HEK293 (cell line): ENCODE results near the gene MALAT1.

Experiments used
- CTCF ChIP-seq: fragments of 450-650 bp; formaldehyde crosslinking; IDR thresholded peaks from 2 replicates; pipeline ENCODE4 v1.5.1; 2016; ENCODE audit warnings: missing biosample characterization, missing genetic modification characterization
- GLIS1 ChIP-seq: fragments of 450-650 bp; formaldehyde crosslinking; IDR thresholded peaks from 2 replicates; pipeline ENCODE4 v1.5.1; 2016; ENCODE audit warnings: missing biosample characterization, missing genetic modification characterization
- HOXA7 ChIP-seq: sonication (generic); formaldehyde crosslinking; IDR thresholded peaks from 2 replicates; pipeline ENCODE4 v1.8.1; 2022; ENCODE audit warnings: missing genetic modification reagents, borderline replicate concordance
- HOXD13 ChIP-seq: sonication (generic); formaldehyde crosslinking; IDR thresholded peaks from 2 replicates; pipeline ENCODE4 v1.8.0; 2022; ENCODE audit warnings: missing genetic modification reagents, borderline replicate concordance
- KLF10 ChIP-seq: fragments of 450-650 bp; IDR thresholded peaks from 2 replicates; pipeline ENCODE4 v1.5.1; 2018; ENCODE audit warnings: missing biosample characterization, mild to moderate bottlenecking, missing genetic modification characterization
- KLF16 ChIP-seq: fragments of 450-650 bp; formaldehyde crosslinking; IDR thresholded peaks from 2 replicates; pipeline ENCODE4 v1.5.1; 2017; ENCODE audit warnings: missing biosample characterization, missing genetic modification characterization
- OSR2 ChIP-seq: fragments of 450-650 bp; formaldehyde crosslinking; IDR thresholded peaks from 2 replicates; pipeline ENCODE4 v1.5.1; 2016; ENCODE audit warnings: missing biosample characterization, missing genetic modification characterization
- PRDM2 ChIP-seq: fragments of 450-650 bp; formaldehyde crosslinking; IDR thresholded peaks from 2 replicates; pipeline ENCODE4 v1.5.1; 2016; ENCODE audit warnings: missing biosample characterization, missing genetic modification characterization, borderline replicate concordance
- TSHZ1 ChIP-seq: fragments of 450-650 bp; formaldehyde crosslinking; IDR thresholded peaks from 2 replicates; pipeline ENCODE4 v1.5.1; 2016; ENCODE audit warnings: missing biosample characterization, missing genetic modification characterization, borderline replicate concordance
- YY1 ChIP-seq: fragments of 450-650 bp; formaldehyde crosslinking; IDR thresholded peaks from 2 replicates; pipeline ENCODE4 v1.5.1; 2018; ENCODE audit warnings: missing biosample characterization, missing genetic modification characterization
- ZBTB7A ChIP-seq: fragments of 450-650 bp; formaldehyde crosslinking; IDR thresholded peaks from 2 replicates; pipeline ENCODE4 v1.5.1; 2016; ENCODE audit warnings: low read depth, missing biosample characterization, missing genetic modification characterization
- ZIC2 ChIP-seq: fragments of 450-650 bp; formaldehyde crosslinking; IDR thresholded peaks from 2 replicates; pipeline ENCODE4 v1.5.1; 2016; ENCODE audit warnings: missing biosample characterization, missing genetic modification characterization
- ZNF132 ChIP-seq: fragments of 450-650 bp; formaldehyde crosslinking; IDR thresholded peaks from 2 replicates; pipeline ENCODE4 v1.5.1; 2017; ENCODE audit warnings: missing biosample characterization, missing genetic modification characterization, borderline replicate concordance
- ZNF155 ChIP-seq: fragments of 450-650 bp; formaldehyde crosslinking; IDR thresholded peaks from 2 replicates; pipeline ENCODE4 v1.5.1; 2016; ENCODE audit warnings: missing biosample characterization, missing genetic modification characterization
- ZNF157 ChIP-seq: fragments of 450-650 bp; formaldehyde crosslinking; IDR thresholded peaks from 2 replicates; pipeline ENCODE4 v1.5.1; 2016; ENCODE audit warnings: missing biosample characterization, missing genetic modification characterization
- ZNF2 ChIP-seq: fragments of 450-650 bp; formaldehyde crosslinking; IDR thresholded peaks from 2 replicates; pipeline ENCODE4 v1.5.1; 2016; ENCODE audit warnings: missing biosample characterization, missing genetic modification characterization
- ZNF248 ChIP-seq: fragments of 450-650 bp; formaldehyde crosslinking; IDR thresholded peaks from 2 replicates; pipeline ENCODE4 v1.5.1; 2017; ENCODE audit warnings: missing biosample characterization, missing genetic modification characterization
- ZNF354C ChIP-seq: fragments of 450-650 bp; formaldehyde crosslinking; IDR thresholded peaks from 2 replicates; pipeline ENCODE4 v1.5.1; 2016; ENCODE audit warnings: missing biosample characterization, missing genetic modification characterization, low read depth, borderline replicate concordance
- ZNF423 ChIP-seq: fragments of 450-650 bp; formaldehyde crosslinking; IDR thresholded peaks from 2 replicates; pipeline ENCODE4 v1.5.1; 2016; ENCODE audit warnings: missing biosample characterization, missing genetic modification characterization
- ZNF48 ChIP-seq: fragments of 450-650 bp; formaldehyde crosslinking; IDR thresholded peaks from 2 replicates; pipeline ENCODE4 v1.5.1; 2016; ENCODE audit warnings: missing biosample characterization, missing genetic modification characterization
- ZNF510 ChIP-seq: fragments of 450-650 bp; formaldehyde crosslinking; IDR thresholded peaks from 2 replicates; pipeline ENCODE4 v1.5.1; 2018; ENCODE audit warnings: mild to moderate bottlenecking, missing genetic modification characterization, missing biosample characterization; ENCODE audit not compliant: insufficient replicate concordance
- ZNF518A ChIP-seq: fragments of 450-650 bp; formaldehyde crosslinking; conservative IDR thresholded peaks from 2 replicates; pipeline ENCODE4 v1.5.1; 2016; ENCODE audit warnings: low read depth, missing biosample characterization, missing genetic modification characterization
- ZNF530 ChIP-seq: fragments of 450-650 bp; formaldehyde crosslinking; IDR thresholded peaks from 2 replicates; pipeline ENCODE4 v1.5.1; 2016; ENCODE audit warnings: low read depth, missing biosample characterization, missing genetic modification characterization
- ZNF785 ChIP-seq: fragments of 450-650 bp; formaldehyde crosslinking; IDR thresholded peaks from 2 replicates; pipeline ENCODE4 v1.5.1; 2016; ENCODE audit warnings: missing biosample characterization, missing genetic modification characterization

Gene MALAT1

GRCh38 chr11:65471447-65471891, 27.4 kb upstream of the MALAT1 start (continued):
- TF ChIP-seq TSHZ1 (tag by site-specific recombination), result no peak
- no peak for TF ChIP-seq ZNF423 (tag by site-specific recombination)
- TF ChIP-seq ZNF530 (tag by site-specific recombination), result no peak
- TF ChIP-seq ZBTB7A (tag by site-specific recombination), result no peak
- TF ChIP-seq ZNF248 (tag by site-specific recombination), result no peak
- TF ChIP-seq CTCF (tag by site-specific recombination), result peak; percentile 42; the same call in 1 of the 2 replicates
- TF ChIP-seq ZNF510, result no peak
- TF ChIP-seq KLF10 (tag by site-specific recombination), result no peak
- TF ChIP-seq HOXA7 (CRISPR knock-in tag), result no peak
- TF ChIP-seq ZNF2 (tag by site-specific recombination), result no peak
- TF ChIP-seq ZNF354C (tag by site-specific recombination), result no peak
- TF ChIP-seq ZNF48, result no peak
- no peak for TF ChIP-seq KLF16 (tag by site-specific recombination)
- TF ChIP-seq ZNF155 (tag by site-specific recombination), result no peak
- peak; percentile 86 for TF ChIP-seq GLIS1 (tag by site-specific recombination)
- TF ChIP-seq OSR2, result no peak
- 0 out of 2 replicates have a peak, but pooled peaks have one; percentile 2 for TF ChIP-seq ZNF518A (tag by site-specific recombination)
- TF ChIP-seq ZIC2, result peak; percentile 37; the same call in 1 of the 2 replicates
- no peak for TF ChIP-seq YY1 (tag by site-specific recombination)
- no peak for TF ChIP-seq PRDM2 (tag by site-specific recombination)
- TF ChIP-seq ZNF132 (tag by site-specific recombination), result no peak
- TF ChIP-seq HOXD13, result no peak
- no peak for TF ChIP-seq ZNF157 (tag by site-specific recombination)
- TF ChIP-seq ZNF785 (tag by site-specific recombination), result no peak
